Measurements from ENCODE around the gene SLC35E2B. TPM values are rescaled to one million over a fixed set of nuclear protein-coding genes. Genes with fewer than 3 reads are reported as not detected.

SLC35E2B gene
- total RNA-seq, 4 donors from 2014 or later, result 34.0 to 59.9 (median 48.8) TPM

DNA sequence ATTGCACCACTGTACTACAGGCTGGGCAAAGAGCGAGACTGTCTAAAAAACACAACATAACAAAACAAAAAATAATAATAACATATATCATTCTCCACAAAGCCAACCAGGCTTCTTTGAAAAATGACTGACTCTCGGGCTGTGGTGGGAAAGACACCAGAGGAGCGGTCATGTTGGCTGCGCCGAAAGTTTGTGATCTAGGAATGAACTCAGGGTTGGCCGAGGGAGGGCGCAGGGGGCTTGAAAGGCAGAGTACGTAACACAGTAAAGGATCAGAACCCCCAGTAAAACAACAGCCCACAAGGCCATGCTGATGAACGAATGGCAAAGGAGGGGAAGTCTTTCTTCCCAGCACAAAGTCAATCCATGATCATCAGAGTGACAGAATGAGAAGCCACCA lies 4.7 kb downstream of the SLC35E2B start:
- no peaks in the 10 kb centered on the region for H3K27me3 ChIP-seq
- TF ChIP-seq POLR2A (IDR thresholded peaks at IDR 0.05) (no peak), POLR2AphosphoS5 (IDR thresholded peaks at IDR 0.05) (no peak), CTCF (IDR thresholded peaks at IDR 0.05) (no peak), EP300 (IDR thresholded peaks at IDR 0.05) (no peak)
- 95% methylated on average over 9 of the region's 9 CpGs for WGBS
- no peak overlapping the region for H3K27ac ChIP-seq
- peak in 1 of 2 donors; percentile 67 for DNase-seq (ENCODE audit: low spot score in 2 of 2)
- H3K36me3 ChIP-seq, result no peaks in the 10 kb centered on the region
- no peak overlapping the region for H3K4me3 ChIP-seq
- H3K4me1 ChIP-seq, result peaks cover 21% of the 10 kb centered on the region
- H3K9me3 ChIP-seq, result no peaks in the 10 kb centered on the region

DNA sequence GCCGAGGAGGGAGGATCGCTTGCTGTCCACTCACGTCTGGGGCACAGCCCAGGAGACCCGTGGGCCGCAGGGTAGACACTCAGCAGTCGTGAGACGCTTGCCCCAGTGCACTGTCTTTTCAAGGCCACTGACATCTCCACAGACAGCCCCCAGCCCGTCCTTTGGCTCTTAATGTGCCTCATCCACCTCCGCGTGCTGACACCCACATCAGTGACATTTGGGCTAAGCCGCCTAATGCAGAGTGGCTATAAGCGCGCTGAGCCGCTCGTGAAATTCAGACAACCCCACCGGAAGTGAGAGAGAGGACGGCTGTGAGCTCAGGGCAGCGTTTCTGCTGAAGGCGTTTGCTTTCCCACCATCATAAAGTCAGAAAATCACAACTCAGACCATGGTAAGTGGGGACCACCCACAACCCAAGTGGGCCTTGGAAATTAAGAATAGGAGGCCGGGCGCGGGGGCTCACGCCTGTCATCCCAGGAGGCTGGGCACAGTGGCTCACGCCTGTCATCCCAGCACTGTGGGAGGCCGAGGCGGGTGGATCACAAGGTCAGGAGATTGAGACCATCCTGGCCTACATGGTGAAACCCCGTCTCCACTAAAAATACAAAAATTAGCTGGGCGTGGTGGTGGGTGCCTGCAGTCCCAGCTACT lies 8.4 kb downstream of the SLC35E2B start:
- 90% methylated on average over 28 of the region's 28 CpGs for WGBS
- H3K9me3 ChIP-seq, result no peaks in the 10 kb centered on the region
- no peak overlapping the region for H3K4me3 ChIP-seq
- no peak overlapping the region for H3K27ac ChIP-seq
- peaks cover 24% of the 10 kb centered on the region for H3K4me1 ChIP-seq
- H3K36me3 ChIP-seq, result peaks cover 4% of the 10 kb centered on the region
- TF ChIP-seq CTCF (IDR thresholded peaks at IDR 0.05), result no peak
- TF ChIP-seq POLR2AphosphoS5 (IDR thresholded peaks at IDR 0.05), result no peak
- TF ChIP-seq EP300 (IDR thresholded peaks at IDR 0.05), result no peak
- no peak for TF ChIP-seq POLR2A (IDR thresholded peaks at IDR 0.05)
- no peaks in the 10 kb centered on the region for H3K27me3 ChIP-seq
- peak in 1 of 2 donors; percentile 74 for DNase-seq (ENCODE audit: low spot score in 2 of 2)

GRCh38 chr1:1683104-1683905 lies 9.3 kb downstream of the SLC35E2B start:
- TF ChIP-seq POLR2A (IDR thresholded peaks at IDR 0.05) (no peak), POLR2AphosphoS5 (IDR thresholded peaks at IDR 0.05) (no peak), CTCF (IDR thresholded peaks at IDR 0.05) (no peak), EP300 (IDR thresholded peaks at IDR 0.05) (no peak)
- H3K36me3 ChIP-seq, result peaks cover 4% of the 10 kb centered on the region
- no peaks in the 10 kb centered on the region for H3K27me3 ChIP-seq
- peak in 1 of 2 donors; percentile 71 for DNase-seq (ENCODE audit: low spot score in 2 of 2)
- H3K9me3 ChIP-seq, result no peaks in the 10 kb centered on the region
- H3K27ac ChIP-seq, result no peak overlapping the region
- H3K4me1 ChIP-seq, result peaks cover 32% of the 10 kb centered on the region
- WGBS, result 65% methylated on average over 26 of the region's 26 CpGs
- no peak overlapping the region for H3K4me3 ChIP-seq

DNA sequence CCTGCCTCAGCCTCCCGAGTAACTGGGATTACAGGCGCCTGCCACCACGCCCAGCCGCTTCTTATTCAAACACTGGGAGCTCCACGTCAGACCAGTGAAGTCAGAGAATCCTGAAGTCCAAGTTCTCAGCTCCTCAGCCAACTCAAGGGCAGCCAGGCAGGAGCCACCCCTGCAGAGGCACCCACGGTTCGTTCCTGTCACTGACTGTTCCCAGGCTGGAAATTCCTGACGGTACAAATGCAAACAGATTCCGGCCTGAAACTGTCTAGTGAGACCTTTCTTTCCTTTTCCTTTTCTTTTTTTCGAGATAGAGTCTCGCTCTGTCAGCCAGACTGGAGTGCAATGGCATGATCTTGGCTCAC lies 11.7 kb downstream of the SLC35E2B start:
- no peak overlapping the region for H3K4me3 ChIP-seq
- no peaks in the 10 kb centered on the region for H3K27me3 ChIP-seq
- no peak overlapping the region for H3K27ac ChIP-seq
- TF ChIP-seq POLR2A (IDR thresholded peaks at IDR 0.05), result no peak
- TF ChIP-seq EP300 (IDR thresholded peaks at IDR 0.05), result no peak
- TF ChIP-seq CTCF (IDR thresholded peaks at IDR 0.05), result no peak
- TF ChIP-seq POLR2AphosphoS5 (IDR thresholded peaks at IDR 0.05), result no peak
- H3K9me3 ChIP-seq, result no peaks in the 10 kb centered on the region
- 74% methylated on average over 11 of the region's 11 CpGs for WGBS
- peaks cover 4% of the 10 kb centered on the region for H3K36me3 ChIP-seq
- DNase-seq (ENCODE audit: low spot score in 2 of 2), result peak in 1 of 2 donors; percentile 60
- H3K4me1 ChIP-seq, result peaks cover 29% of the 10 kb centered on the region
